Measurements from ENCODE around the gene CNTN4. TPM values are rescaled to one million over a fixed set of nuclear protein-coding genes. Genes with fewer than 3 reads are reported as not detected.

CNTN4 gene
- total RNA-seq, 1 donor from 2014 or later, result 48.3 TPM

- no peak overlapping the region for H3K27ac Mint-ChIP-seq (ENCODE audit: unreplicated experiment)
- TF ChIP-seq CTCF (IDR thresholded peaks at IDR 0.05), result no peak
- H3K36me3 Mint-ChIP-seq (ENCODE audit: unreplicated experiment), result no peaks in the 10 kb centered on the region
- H3K4me3 Mint-ChIP-seq (ENCODE audit: unreplicated experiment), result no peak overlapping the region
- H3K27me3 Mint-ChIP-seq (ENCODE audit: unreplicated experiment), result peaks cover under 1% of the 10 kb centered on the region
- H3K4me1 Mint-ChIP-seq (ENCODE audit: unreplicated experiment), result no peaks in the 10 kb centered on the region
- peaks cover 19% of the 10 kb centered on the region for H3K9me3 Mint-ChIP-seq (ENCODE audit: unreplicated experiment)
- DNase-seq (ENCODE audit: extremely low spot score, unreplicated experiment), result no peak
These were observed 152.1 kb downstream of the CNTN4 start for GRCh38 chr3:2250783-2251182.

- no peak overlapping the region for H3K27ac Mint-ChIP-seq (ENCODE audit: unreplicated experiment)
- H3K9me3 Mint-ChIP-seq (ENCODE audit: unreplicated experiment), result peaks cover 27% of the 10 kb centered on the region
- no peak for DNase-seq (ENCODE audit: extremely low spot score, unreplicated experiment)
- no peaks in the 10 kb centered on the region for H3K36me3 Mint-ChIP-seq (ENCODE audit: unreplicated experiment)
- H3K4me1 Mint-ChIP-seq (ENCODE audit: unreplicated experiment), result no peaks in the 10 kb centered on the region
- no peak overlapping the region for H3K4me3 Mint-ChIP-seq (ENCODE audit: unreplicated experiment)
- H3K27me3 Mint-ChIP-seq (ENCODE audit: unreplicated experiment), result no peaks in the 10 kb centered on the region
- TF ChIP-seq CTCF (IDR thresholded peaks at IDR 0.05), result no peak
These were observed 163.1 kb downstream of the CNTN4 start for GRCh38 chr3:2261747-2262146.

GRCh38 chr3:2262204-2262603 is 163.5 kb downstream of the CNTN4 start:
- H3K27ac Mint-ChIP-seq (ENCODE audit: unreplicated experiment), result no peak overlapping the region
- no peak for TF ChIP-seq CTCF (IDR thresholded peaks at IDR 0.05)
- DNase-seq (ENCODE audit: extremely low spot score, unreplicated experiment), result no peak
- H3K9me3 Mint-ChIP-seq (ENCODE audit: unreplicated experiment), result peaks cover 25% of the 10 kb centered on the region
- H3K27me3 Mint-ChIP-seq (ENCODE audit: unreplicated experiment), result no peaks in the 10 kb centered on the region
- no peaks in the 10 kb centered on the region for H3K4me1 Mint-ChIP-seq (ENCODE audit: unreplicated experiment)
- no peaks in the 10 kb centered on the region for H3K36me3 Mint-ChIP-seq (ENCODE audit: unreplicated experiment)
- no peak overlapping the region for H3K4me3 Mint-ChIP-seq (ENCODE audit: unreplicated experiment)

GRCh38 chr3:2266606-2267005 is 167.9 kb downstream of the CNTN4 start:
- Mint-ChIP-seq H3K27ac (ENCODE audit: unreplicated experiment) (no peak overlapping the region), H3K36me3 (ENCODE audit: unreplicated experiment) (no peaks in the 10 kb centered on the region), H3K4me3 (ENCODE audit: unreplicated experiment) (no peak overlapping the region), H3K4me1 (ENCODE audit: unreplicated experiment) (no peaks in the 10 kb centered on the region), H3K27me3 (ENCODE audit: unreplicated experiment) (no peaks in the 10 kb centered on the region), H3K9me3 (ENCODE audit: unreplicated experiment) (peaks cover 14% of the 10 kb centered on the region)
- no peak for DNase-seq (ENCODE audit: extremely low spot score, unreplicated experiment)
- TF ChIP-seq CTCF (IDR thresholded peaks at IDR 0.05), result no peak

GRCh38 chr3:2268779-2269178 is 170.1 kb downstream of the CNTN4 start:
- peaks cover 10% of the 10 kb centered on the region for H3K9me3 Mint-ChIP-seq (ENCODE audit: unreplicated experiment)
- H3K36me3 Mint-ChIP-seq (ENCODE audit: unreplicated experiment), result no peaks in the 10 kb centered on the region
- H3K27ac Mint-ChIP-seq (ENCODE audit: unreplicated experiment), result no peak overlapping the region
- no peak for TF ChIP-seq CTCF (IDR thresholded peaks at IDR 0.05)
- no peak overlapping the region for H3K4me3 Mint-ChIP-seq (ENCODE audit: unreplicated experiment)
- H3K27me3 Mint-ChIP-seq (ENCODE audit: unreplicated experiment), result no peaks in the 10 kb centered on the region
- no peaks in the 10 kb centered on the region for H3K4me1 Mint-ChIP-seq (ENCODE audit: unreplicated experiment)
- DNase-seq (ENCODE audit: extremely low spot score, unreplicated experiment), result no peak

Measured in osteocyte (in vitro differentiated cells).